NCI-H187 treated with DMSO at 0.1 percent for 48 hours (cell line): ENCODE data around the gene MARK4.
"Not testable (repeated sequence)": the region's sequence is repeated elsewhere in the genome, so short reads cannot be mapped to it uniquely, and the experiment has no call there.

Source experiments
- DNase-seq: peaks from one replicate; lab custom pipeline; 2025; lab: John Stamatoyannopoulos, UW

The MARK4 gene

DNA sequence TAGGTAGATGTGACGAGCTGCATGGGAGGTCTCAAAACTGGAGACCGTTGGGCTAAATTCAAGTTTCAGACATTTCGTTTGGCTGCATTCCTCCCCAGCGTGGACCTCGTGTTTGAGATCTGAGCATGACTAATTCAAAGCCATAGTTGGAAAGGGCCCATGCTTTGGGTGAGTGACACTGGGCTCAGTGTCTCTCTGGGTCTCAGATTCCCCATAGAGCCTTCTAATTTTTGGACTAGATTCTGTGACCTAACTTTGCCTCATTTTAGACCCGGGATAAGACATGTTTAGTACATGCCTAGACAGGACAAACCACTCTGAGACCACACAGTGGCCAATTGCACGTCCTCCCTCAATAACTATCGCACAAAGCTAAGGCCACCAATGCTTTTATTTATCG is 55.0 kb downstream of the MARK4 start:
- DNase-seq = no peak

DNA sequence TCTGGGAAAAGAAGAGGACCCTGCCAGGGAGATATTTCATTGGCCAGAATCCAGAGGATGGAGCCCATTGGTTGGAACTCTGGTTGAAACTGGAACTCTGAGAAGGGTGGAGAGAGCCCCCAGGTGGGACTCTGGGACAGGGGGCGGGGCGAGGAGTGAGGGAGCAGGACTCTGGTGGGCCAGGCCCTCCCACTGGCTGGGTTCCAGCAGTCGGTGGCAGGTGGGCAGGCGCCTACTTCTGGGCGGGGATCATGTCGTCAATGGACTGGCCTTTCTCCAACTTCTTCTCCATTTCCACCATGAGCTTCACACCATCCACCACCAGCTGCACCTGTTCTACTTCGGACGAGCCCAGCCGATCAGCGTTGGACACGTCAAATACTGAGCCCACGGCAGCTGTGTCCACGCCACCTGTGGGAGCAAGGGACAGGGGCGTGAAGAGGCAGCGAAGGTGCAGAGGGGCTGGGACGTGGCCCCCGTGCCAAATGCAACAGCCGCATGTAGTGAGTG is 55.5 kb downstream of the MARK4 start:
- DNase-seq = no peak

DNA sequence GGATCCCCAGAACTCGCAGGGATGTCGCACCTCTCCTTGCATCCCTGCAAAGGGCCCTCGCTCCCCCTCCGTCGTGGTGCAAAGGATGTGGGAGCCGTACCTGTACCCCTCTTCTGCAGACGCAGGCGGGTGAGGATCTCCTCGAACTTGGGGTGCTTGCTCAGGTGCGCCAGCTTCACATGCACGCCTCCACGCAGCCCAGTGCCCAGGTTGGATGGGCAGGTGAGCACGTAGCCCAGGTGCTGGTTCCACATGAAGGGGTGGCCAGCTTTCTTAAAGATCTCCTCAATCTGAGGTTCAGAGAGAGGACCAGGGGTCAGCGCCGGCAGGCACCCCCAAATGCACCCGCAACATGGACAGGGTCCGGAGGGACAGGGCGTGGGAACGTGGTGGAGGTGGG is 56.3 kb downstream of the MARK4 start:
- DNase-seq = no peak

DNA sequence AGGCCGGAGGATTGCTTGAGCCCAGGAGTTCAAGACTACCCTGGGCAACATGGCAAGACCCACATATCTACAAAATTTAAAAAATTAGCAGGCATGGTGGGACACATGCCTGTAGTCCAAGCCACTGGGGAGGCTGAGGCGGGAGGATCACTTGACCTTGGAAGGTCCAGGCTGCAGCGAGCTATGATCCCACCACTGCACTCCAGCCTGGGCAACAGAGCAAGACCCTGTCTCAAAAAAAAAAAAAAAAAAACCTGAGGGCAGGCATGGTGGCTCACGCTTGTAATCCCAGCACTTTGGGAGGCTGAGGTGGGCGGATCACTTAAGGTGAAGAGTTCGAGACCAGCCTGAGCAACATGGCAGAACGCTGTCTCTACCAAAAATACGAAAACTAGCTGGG is 58.3 kb downstream of the MARK4 start:
- not testable (repeated sequence) for DNase-seq

DNA sequence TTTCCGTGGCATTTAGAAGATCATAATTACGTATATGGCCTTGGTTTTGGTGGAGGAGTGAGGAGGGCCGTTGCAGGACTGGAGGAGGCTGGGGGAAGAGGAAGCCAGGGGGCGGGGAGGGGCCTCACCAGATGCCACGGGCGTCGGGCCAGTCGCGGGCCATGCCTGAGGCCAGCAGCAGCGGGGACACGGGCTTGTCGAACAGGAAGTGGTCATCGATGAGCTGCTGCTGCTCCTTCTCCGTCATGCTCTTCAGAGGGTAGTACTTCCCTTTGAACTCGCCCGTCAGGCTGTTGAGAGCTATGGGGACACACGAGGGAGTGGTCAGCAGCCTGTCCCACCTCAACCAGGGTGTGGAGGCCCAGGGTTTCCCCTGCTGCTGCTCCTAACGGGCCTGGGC is 60.5 kb downstream of the MARK4 start:
- DNase-seq = no peak

DNA sequence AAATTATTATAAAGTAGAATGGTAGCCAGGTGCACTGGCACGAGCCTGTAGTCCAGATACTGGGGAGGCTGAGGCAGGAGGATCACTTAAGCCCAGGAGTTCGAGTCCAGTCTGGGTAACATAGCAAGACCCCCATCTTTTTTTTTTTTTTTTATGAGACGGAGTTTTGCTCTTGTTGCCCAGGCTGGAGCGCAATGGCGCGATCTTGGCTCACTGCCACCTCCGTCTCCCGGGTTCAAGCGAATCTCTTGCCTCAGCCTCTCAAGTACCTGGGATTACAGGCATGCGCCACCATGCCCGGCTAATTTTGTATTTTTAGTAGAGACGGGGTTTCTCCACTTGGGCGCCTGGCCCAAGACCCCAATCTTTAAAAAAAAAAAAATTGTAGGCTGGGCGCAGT is 61.2 kb downstream of the MARK4 start:
- DNase-seq = not testable (repeated sequence)

DNA sequence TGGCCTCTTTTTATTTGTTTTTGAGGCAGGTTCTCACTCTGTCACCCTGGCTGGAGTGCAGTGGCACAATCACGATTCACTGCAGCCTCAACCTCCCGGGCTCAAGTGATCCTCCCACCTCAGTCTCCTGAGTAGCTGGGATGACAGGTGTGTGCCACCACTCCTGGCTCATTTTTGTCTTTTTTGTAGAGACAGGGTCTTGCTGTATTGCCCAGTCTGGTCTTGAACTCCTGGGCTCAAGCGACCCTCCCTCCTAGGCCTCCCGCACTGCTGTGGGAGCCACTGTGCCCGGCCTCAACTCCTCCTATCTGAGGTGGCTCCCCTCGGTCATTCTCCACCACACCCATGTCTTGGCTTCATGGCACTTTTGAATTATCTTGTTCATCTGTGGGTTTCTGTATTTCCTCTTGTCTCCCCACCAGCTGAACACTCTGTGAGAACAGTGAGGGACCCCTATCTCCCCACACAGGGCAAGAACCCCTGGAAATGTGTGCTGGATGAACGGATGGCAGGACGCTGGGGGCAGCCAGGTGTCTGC is 63.7 kb downstream of the MARK4 start:
- no peak for DNase-seq

DNA sequence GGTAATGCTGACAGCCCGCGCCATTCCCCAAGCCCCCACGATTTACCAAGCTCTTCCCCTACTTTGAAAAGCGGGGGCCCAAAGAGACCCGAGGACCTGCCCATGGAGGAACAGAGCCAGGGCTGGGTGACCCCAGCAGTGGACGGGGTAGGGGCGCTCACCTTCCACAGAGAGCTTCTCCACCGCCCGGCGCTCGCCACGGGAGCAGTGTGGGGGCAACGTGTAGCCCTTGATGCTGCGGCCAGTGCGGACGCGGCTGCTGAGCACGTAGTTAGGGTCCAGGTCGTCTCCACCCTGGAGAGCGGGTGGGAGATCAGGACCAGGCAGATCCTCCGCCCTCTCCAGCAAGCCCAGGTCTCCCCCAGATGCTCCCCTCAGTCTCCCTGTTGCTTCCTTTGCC is 64.2 kb downstream of the MARK4 start:
- DNase-seq = no peak

DNA sequence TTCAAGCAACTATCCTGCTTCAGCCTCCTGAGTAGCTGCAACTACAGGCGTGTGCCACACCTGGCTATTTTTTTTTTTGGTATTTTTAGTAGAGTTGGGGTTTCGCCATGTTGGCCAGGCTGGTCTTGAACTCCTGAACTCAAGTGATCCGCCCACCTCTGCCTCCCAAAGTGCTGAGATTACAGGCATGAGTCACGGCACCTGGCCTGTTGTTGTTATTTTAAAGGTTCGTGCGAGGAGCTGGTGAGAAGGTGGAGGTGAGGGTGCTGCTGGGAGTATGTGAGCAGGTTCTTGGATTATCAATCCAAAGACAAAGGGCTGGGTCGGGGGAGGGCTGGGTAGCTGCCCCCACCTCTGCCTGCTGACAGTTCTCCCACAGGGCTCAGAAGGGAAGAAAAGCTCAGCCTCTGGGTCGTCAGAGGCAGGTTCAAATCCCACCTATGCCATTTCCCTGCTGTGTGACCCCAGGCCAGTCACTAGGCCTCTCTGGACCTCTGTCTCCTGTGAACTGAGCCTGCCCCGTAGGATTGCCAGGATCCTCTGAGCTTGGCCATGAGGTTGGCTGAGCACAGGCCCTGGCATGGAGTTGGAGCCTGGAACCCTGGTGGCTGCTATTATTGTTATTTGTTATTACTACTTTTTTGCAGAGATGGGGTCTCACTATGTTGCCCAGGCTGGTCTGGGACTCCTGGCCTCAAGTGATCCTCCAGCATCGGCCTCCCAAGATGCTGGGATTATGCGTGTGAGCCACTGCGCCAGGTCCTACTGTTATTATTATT is 70.1 kb downstream of the MARK4 start:
- no peak for DNase-seq

DNA sequence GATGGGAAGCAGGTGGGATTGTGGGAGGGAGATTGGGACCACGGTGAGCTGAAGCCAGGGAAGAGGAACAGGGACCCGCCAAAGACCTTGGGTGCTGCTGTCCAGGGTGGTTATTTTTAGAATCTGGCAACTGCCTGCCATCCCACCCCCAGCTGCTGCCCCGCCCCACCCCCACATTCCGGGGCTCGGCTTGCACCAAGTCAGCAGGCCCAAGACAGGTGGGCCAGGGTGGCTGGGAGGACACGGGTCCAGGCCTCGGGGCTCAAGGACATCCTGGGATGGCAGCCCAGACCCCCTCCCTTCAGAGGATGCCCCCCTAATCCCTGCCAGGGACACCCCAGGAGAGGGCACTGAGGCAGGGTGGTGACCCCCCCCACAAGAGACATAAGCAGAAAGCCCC is 70.8 kb downstream of the MARK4 start:
- DNase-seq = no peak

DNA sequence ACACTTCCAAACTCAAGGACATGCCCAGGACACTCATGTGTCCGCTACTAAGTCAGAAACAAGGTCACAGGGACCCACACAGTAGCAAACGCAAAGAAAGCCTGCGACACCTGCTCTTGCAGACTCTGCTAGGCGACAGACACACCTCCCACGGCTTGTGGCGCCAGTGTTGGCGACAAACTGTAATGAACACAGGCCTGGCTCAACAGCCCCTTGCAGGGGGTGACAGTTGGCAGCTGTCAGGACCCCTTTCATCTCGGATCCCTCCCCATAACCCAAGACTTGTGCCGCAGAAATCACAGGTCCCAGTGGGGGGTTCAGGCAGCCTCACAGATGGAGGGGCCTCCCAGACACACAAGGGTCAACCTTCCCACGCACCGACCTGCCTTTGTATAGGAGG is 71.2 kb downstream of the MARK4 start:
- DNase-seq = no peak

DNA sequence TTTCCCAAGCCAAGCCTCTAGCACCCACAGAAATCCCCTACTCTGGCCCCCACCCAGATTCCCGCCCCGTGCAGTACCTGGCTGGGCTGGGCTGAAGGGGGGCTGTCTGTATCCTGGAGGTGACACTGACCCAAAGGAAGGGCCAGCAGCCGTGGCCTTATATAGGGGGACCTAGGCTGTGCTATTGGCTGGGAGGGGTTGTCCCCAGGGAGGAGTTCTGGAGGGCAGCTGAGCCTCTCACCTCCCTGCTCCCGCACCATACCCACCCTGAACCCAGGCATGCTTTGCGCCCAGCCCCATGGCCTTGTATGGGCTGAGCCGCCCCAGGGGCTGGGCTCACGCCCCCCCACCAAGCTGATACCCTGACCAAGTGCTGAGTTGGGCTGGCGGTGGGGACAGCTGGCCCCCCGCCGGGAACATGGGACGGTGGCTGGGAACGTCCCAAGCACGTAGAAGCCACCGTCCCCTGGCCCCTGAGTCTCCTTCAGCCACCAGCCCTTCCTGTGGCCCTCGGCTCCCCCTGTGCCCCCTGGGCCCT is 71.7 kb downstream of the MARK4 start, which contains the start of gene CKM:
Gene CKM, minus strand, starts transcription at position 132 of the 538 bp plus-strand sequence. CDS start 3,162 bp downstream, outside the sequence.
- DNase-seq = no peak

DNA sequence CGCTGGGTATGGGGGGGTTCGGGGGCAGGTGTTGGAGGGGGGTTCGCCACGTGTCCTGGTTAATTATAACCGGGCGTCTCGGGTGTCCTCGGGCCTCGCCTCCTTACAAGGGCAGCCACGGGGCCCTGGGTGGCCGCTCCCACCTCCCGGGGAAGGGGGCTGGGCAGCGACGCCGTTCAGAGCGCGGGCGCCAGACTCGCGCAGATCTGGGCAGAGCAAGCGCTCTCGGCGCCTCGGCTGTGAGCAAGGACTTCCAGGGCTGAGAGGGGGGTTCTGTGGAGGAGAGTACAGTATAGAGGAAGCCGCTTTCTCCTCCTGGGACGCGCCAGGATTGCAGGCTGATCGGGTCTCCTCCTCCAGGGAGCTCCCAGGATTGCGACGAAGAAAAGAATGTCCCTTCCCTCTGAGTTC is 72.6 kb downstream of the MARK4 start:
- DNase-seq = no peak

DNA sequence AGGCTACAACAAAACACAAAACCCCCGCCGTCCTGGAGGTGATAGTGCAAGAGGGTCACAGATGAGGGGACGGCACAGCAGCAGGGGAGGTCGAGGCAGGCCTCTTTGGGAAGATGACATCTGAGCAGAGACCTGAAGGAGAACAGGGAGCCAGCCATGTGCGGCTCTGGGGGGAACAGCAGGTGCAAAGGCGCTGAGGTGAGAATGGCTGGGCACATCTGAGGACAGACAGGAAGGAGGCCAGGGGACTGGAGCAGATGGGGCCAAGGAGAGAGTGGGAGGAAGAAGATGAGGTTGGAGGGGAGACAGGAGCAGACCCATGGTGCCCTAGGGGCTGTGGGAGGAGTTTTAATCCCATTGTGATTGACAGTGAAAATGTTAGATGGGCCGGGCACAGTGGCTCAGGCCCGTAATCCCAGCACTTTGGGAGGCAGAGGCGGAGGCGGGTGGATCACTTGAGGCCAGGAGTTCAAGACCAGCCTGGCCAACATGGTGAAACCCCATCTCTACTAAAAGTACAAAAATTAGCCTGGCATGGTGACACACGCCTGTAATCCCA is 73.4 kb downstream of the MARK4 start:
- no peak for DNase-seq

DNA sequence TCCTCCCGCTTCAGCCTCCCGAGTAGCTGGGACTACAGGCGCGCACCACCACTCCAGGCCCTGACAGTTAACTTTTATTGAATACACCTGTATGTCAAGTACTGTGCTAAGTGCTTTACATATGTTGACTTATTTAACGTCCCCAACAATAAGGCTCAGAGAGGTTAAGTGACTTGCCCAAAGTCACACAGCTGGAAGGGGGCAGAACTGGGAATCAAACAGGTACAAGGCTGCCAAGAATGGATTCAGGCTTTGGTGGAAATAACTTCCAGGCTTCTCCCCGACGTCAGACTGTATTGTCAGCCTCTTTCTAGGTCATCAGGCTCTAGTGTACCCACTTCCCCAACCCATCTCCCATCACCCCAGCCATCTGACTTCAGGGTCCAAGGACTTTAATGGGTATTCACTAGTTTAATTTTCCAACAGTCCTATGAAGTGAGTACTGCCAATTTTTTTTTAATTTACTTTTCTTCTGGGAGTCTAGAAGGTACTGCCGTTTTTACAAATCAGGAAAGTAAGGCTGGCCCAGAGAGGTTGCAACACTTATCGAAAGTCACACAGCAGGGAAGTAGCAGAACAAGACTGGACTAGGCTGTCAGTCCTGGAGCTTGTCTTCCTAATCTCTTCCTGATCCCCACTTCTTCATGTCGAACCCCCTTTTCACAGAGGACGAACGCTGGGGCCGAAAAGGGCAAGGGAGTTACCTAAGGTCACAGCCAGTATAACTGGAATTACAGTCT is 76.5 kb downstream of the MARK4 start:
- no peak for DNase-seq

DNA sequence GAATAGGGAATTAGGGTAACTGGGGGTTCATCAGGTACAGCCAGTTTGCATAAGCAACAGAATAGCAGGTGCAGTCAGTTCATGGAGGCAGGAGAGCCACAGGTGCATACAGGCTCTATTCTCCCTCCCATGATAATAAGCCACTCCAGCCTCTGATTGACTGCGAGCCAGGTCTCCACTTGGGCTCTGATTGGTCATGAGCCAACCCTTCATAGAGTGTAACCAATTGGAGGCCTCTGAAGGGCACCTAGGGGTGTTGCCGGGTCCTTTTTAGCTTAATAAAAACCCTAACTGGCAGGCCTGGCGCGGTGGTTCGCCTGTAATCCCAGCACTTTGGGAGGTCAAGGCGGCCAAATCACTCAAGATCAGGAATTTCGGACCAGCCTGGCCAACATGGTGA is 80.3 kb downstream of the MARK4 start:
- no peak for DNase-seq

DNA sequence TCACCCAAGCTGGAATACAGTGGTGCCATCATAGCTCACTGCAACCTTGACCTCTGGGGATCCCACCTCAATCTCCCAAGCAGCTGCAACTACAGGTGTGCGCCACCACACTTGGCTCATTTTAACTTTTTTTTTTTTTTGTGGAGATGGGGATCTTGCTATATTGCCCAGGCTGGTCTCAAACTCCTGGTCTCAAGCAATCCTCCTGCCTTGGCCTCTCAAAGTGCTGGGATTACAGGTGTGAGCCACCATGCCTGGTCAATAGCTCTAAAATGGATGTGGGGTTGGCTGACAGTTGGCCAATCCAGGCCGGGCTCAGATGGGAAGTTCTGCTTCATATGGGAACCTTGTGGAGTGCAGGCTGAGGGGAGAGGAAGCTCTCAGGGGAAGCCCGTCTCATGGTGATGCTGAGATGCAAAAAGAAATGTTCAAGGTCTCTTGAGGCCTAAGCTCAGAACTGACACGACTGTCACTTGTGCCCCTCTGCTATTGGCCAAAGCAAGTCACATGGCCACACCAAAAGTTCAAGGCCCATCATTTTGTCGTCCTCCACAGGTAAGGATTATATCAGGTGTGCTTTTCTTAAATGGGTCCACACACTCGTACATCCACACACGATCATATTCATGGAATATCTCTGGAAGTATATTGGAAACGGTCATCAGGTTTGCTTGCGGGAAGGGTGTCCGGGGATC is 82.7 kb downstream of the MARK4 start:
- no peak for DNase-seq

DNA sequence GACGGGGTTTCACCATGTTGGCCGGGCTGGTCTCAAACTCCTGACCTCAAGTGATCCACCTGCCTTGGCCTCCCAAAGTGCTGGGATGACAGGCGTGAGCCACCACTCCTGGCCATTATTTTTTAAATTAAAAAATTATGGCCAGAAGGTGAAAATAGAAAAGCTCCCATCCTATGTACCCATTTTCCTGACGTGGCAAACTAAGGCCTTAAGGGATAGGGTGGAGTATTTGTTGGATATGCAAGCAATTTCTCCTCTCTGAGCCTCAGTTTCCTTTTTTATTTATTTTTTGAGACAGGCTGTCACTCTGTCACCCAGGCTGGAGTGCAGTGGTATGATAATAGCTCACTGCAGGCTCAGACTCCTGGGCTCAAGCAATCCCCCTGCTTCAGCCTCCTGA is 83.8 kb downstream of the MARK4 start:
- DNase-seq = not testable (repeated sequence)

DNA sequence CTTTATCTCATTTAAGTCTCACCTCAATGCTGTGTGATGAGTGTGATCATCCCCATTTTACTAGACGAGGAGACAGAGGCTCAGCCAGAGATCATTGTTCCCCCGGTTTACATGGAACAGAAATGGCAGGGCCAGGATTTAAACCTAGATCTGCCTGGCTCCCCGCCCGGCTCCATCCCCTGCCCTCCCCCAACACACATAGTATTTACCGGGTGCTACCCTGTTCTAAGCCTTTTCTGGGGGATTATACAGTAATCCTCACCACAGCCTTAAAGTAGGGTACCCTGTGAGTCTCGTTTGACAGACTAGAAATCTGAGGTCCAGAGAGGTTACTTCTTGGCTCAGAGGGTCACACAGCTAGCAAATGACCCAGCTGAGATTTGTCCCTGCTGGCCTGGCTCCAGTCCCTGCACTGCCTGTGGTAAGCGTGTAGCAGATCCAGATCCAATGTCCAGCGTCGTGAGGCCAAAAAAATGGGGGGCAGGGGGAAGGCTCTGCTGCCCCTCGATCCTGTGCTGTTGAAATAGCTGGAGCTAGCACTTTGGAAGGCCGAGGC is 85.7 kb downstream of the MARK4 start:
- no peak for DNase-seq

DNA sequence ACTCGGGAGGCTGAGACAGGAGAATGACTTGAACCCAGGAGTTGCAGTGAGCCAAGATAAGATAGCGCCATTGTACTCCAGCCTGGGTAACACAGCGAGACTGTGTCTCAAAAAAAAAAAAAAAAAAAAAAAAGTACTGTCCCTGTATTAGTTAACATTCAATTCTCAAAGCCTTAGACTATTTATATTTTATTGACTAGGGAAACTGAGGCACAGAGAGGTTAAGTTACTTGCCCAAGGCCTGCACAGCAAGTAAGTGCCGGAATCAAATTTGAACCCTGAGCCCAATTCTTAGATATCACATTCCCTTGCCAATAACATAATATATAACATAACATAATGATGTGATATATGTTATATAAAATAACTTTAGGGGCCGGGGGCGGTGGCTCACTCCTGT is 88.6 kb downstream of the MARK4 start:
- DNase-seq = no peak

DNA sequence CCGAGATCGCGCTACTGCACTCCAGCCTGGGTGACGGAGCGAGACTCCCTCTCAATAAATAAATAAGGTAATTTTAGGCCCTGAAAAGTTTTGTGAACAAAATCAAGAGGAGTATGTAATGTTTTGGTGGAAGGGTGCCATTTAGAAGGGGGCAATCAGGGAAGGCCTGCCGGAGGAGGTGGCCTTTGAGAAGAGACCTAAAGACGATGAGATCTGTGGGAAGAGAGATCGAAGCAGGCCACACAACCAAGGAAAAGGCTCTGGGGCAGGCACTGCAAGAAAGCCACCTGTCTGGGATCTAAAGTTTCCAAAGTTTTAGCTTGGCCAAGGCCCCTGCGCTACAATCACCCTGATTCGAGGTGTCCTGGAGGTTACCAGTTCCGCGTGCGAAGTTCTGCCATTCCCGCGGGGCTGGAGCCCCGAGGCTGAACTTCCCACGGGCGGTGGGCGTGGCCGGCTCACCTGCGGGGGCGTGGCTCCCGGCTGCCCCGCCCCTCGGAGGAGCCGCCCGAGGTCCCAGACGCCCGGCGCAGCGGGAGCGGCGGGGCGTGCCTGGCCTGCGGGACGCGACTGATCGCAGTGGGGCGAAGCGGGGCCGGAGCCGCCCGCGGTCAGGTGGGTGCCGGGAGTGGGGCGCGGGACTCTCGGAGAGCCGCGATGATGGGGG is 89.3 kb downstream of the MARK4 start, which contains the start of gene KLC3:
Gene KLC3, plus strand, starts transcription at position 519 of the 667 bp plus-strand sequence. CDS start 4,792 bp downstream, outside the sequence.
- no peak for DNase-seq
